Rectal smooth muscle tissue (tissue), 1 donor: ENCODE results near the gene SERPINB5.

Source experiments
- H3K27ac ChIP-seq: one replicate; pipeline ENCODE4 v1.7.0; 2013; ENCODE audit warnings: low read depth, low read length, inconsistent platforms
- H3K27me3 ChIP-seq: one replicate; pipeline ENCODE4 v1.7.0; 2013; ENCODE audit warnings: low read length; ENCODE audit not compliant: control insufficient read depth, insufficient read depth
- H3K36me3 ChIP-seq: one replicate; pipeline ENCODE4 v1.7.0; 2013; ENCODE audit warnings: low read length; ENCODE audit not compliant: control insufficient read depth, insufficient read depth
- H3K4me1 ChIP-seq: one replicate; pipeline ENCODE4 v1.7.0; 2013; ENCODE audit warnings: low read length; ENCODE audit not compliant: control insufficient read depth, insufficient read depth
- H3K4me3 ChIP-seq: one replicate; pipeline ENCODE4 v1.7.0; 2013; ENCODE audit warnings: low read length
- H3K9ac ChIP-seq: one replicate; pipeline ENCODE4 v1.7.0; 2013; ENCODE audit warnings: low read length

SERPINB5 gene

GRCh38 chr18:63514326-63514725 is 37.6 kb downstream of the SERPINB5 start:
- no peaks in the 10 kb centered on the region for H3K27me3 ChIP-seq
- no peaks in the 10 kb centered on the region for H3K4me1 ChIP-seq
- H3K36me3 ChIP-seq = no peaks in the 10 kb centered on the region

DNA sequence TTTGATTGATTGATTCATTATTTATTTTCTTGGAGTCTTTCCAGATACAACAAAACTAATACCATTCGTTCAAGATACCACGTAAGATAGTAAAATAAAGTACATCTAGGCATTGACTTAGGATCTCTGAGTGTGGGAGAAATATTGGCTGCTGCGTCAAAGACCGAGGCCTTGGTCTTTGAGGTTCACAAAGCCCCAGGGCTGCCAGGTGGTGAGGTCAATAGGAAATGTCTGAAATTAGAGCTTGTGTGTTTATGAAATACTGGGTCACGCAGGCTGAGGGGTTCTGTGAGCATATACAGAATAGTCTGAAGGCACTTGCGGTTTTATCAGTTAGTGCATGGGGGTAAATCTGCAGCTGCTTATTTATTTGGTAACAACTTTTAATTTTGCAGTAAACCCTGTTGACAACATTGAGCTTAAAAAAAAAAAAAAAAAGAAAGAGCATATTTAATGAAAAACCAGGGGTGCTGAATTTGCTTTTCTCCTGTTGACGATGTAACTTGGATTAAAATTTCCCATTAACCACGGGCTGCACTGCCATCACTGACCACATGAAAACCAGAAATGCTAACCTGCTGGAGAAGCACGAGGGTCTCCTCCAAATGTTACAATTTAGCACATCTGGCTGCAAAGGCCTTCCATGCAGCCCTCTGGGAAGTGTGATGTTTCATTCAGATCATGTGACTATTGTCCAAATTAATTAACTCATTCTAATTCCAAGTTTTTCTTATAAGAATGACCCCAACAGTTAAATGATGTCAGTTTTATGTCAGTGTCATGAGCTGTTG is 38.3 kb downstream of the SERPINB5 start:
- Histone ChIP-seq H3K9ac (no peak overlapping the region), H3K36me3 (no peaks in the 10 kb centered on the region), H3K4me1 (no peaks in the 10 kb centered on the region), H3K27ac (no peak overlapping the region), H3K4me3 (no peak overlapping the region), H3K27me3 (no peaks in the 10 kb centered on the region)

More at GRCh38 chr18:63514326-63514725, 37.6 kb downstream of the SERPINB5 start:
- Histone ChIP-seq H3K4me3 (no peak overlapping the region), H3K9ac (no peak overlapping the region), H3K27ac (no peak overlapping the region)

GRCh38 chr18:63515801-63516200 is 39.0 kb downstream of the SERPINB5 start:
- Histone ChIP-seq H3K9ac (no peak overlapping the region), H3K36me3 (no peaks in the 10 kb centered on the region), H3K4me1 (no peaks in the 10 kb centered on the region), H3K4me3 (no peak overlapping the region), H3K27me3 (no peaks in the 10 kb centered on the region), H3K27ac (no peak overlapping the region)

DNA sequence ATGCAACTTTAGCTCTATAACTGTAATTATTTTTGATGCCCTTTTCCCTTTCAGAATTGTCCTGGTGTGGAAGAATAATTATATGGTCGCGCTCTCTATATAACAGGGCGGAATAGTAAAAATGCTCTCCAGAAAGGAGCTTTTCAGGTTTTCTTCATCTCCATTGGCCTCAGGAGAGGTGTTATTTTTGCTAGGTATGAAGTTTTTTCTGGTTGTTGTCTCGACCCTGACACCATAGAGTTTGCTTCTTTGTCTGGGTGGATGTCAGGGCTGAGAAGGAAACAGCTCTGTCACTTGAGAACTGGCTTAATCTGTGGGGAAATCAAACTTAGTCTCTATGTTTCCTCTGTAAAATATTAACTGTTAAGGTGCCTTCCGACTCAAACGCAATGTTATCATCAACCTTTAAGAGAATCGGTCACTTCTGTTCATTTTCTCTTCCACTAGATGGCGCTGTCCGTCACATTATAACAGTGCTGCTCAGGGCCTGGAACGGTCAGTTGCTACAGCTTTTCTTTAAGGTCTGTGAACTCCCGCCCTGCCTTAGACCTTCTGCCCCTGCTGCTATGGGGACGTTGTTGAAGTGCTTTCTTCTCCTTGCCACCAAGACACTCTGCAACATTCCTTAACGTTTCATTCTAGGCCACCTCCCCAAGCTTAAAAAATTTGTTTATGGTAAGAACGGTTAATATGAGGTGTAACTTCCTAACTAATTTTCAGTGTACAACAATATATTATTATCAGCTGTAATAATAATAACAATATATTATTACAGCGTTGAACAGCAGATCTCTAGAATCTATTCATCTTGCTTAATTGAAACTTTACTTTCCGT is 41.6 kb downstream of the SERPINB5 start:
- H3K27ac ChIP-seq = no peak overlapping the region
- H3K9ac ChIP-seq = no peak overlapping the region
- H3K4me3 ChIP-seq = no peak overlapping the region
- no peaks in the 10 kb centered on the region for H3K27me3 ChIP-seq
- no peaks in the 10 kb centered on the region for H3K36me3 ChIP-seq
- H3K4me1 ChIP-seq = no peaks in the 10 kb centered on the region

DNA sequence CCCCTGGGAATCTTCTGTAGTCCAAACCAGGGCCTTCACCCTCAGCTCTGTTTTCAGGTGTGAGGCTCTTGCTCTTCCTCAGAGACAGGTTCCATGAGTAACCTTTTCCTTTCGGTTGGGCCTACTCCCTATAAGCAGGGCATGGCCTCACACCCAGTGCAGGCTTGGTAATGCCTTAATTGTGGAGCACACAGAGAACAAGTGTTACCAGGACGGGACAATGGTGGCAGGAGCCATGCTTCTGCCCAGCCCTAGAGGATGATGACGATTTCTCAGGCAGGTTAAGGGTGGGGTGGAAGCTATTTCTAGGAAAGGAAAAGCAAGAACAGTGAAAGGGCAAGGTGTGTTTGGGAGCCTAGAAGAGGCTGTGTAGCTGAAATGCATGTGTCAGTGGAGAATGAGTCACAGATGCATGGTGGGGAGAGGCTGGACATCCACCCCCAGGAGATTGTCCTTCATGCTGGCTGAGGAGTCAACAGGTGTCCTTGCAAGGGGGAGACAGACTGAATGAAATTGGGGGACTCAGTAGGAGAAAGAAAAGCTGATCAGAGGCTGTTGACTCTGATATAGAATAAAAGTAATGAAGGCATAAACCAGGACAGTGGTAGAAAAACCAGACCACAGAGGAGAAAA is 43.4 kb downstream of the SERPINB5 start:
- Histone ChIP-seq H3K9ac (no peak overlapping the region), H3K27me3 (no peaks in the 10 kb centered on the region), H3K27ac (no peak overlapping the region), H3K4me1 (no peaks in the 10 kb centered on the region), H3K4me3 (no peak overlapping the region), H3K36me3 (no peaks in the 10 kb centered on the region)

DNA sequence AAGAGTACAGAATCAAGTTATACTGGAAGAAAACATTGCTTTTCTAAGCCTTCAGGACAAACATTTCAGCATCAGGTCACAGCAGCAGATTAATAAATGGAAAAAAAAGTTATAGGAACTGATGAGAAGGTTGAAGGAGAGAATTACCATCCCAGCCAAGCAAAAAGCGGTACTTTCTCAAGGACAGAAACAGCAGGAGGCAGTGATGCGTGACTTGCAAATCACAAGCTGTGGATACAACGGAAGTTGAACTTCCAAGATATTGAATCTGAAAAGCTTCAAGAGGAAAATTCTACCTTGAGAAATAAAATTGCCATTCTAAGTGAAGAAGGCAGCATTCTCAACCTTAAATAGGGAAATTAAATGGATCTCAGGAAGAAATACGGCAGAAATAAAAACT is 46.9 kb downstream of the SERPINB5 start:
- no peak overlapping the region for H3K9ac ChIP-seq
- no peaks in the 10 kb centered on the region for H3K36me3 ChIP-seq
- no peak overlapping the region for H3K27ac ChIP-seq
- no peak overlapping the region for H3K4me3 ChIP-seq
- no peaks in the 10 kb centered on the region for H3K27me3 ChIP-seq
- H3K4me1 ChIP-seq = no peaks in the 10 kb centered on the region

DNA sequence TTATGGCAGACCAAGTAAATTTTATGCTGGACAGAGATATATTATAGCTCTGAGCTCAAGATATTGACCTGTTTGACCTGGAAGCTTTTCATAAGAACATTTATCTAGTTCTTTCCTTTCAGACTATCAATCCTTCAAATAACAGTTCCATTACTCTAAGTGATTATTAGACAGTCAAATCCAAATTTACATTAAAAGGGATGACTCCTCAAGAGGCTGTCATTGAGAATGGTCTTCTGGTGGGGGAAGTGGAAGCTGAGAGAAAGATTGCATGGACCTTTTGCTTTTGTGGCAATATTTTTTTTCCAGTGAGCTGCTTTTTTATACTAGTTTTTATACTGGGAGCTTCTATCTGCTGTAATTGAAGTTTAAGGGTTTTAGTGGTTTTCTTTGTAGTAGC is 50.5 kb downstream of the SERPINB5 start:
- Histone ChIP-seq H3K27me3 (no peaks in the 10 kb centered on the region), H3K4me3 (no peak overlapping the region), H3K36me3 (no peaks in the 10 kb centered on the region), H3K4me1 (no peaks in the 10 kb centered on the region), H3K27ac (no peak overlapping the region), H3K9ac (no peak overlapping the region)

DNA sequence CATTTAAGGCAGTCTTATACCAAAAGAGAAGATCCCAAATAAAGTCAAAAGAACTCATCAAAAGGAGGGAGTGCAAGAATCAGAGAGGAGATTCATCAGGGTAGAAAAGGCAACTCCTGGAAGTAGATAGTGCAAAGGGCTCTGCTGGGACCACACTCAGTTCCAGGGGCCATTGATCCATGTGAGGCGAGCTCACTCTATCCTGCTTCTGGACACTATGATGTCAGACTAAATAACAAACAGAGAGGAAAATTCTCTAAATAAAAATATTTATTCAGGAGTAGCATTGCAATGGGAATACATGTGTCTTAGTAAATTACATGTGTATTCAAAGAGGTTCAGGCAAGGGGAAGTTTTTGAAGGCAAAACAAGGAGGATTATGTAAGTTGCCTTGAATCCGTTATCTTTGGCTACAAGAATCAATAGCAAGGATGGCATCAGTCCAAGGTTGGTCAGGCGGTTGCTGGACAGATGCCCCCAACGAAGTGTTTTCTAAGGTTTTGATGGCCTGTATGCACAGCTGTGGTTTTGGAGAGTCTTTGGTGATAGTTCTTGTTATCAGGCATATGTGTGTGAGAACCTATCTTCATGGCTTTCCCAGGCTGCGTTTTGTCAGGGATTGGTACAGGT is 52.2 kb downstream of the SERPINB5 start:
- H3K27ac ChIP-seq = no peak overlapping the region
- H3K4me3 ChIP-seq = no peak overlapping the region
- no peak overlapping the region for H3K9ac ChIP-seq
- H3K36me3 ChIP-seq = no peaks in the 10 kb centered on the region
- no peaks in the 10 kb centered on the region for H3K4me1 ChIP-seq
- no peaks in the 10 kb centered on the region for H3K27me3 ChIP-seq

- Histone ChIP-seq H3K36me3 (no peaks in the 10 kb centered on the region), H3K27ac (no peak overlapping the region), H3K27me3 (no peaks in the 10 kb centered on the region)
Observed at GRCh38 chr18:63532471-63532870, 55.7 kb downstream of the SERPINB5 start.

DNA sequence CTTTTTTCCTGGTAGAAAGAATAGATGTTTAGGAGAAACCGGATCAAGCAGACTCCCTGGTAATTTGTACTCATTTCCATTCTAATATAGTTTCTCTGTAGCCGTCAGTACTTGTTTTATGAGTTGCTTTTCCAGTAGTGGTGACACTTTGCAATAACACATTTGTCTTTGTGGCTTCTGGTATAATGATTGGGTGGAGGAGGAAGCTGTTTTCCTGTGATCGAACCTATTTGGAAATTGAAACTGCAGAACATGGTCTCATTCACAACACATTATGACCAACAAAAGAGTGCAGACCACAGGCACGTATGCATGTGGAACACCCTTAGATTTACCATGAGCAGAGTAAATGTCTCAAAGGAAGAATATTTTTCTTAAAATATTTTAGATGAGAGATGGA is 57.9 kb downstream of the SERPINB5 start:
- H3K4me3 ChIP-seq = no peak overlapping the region
- no peaks in the 10 kb centered on the region for H3K27me3 ChIP-seq
- no peak overlapping the region for H3K27ac ChIP-seq
- H3K9ac ChIP-seq = no peak overlapping the region
- no peaks in the 10 kb centered on the region for H3K36me3 ChIP-seq
- no peaks in the 10 kb centered on the region for H3K4me1 ChIP-seq

More at GRCh38 chr18:63532471-63532870, 55.7 kb downstream of the SERPINB5 start:
- Histone ChIP-seq H3K4me3 (no peak overlapping the region), H3K4me1 (no peaks in the 10 kb centered on the region), H3K9ac (no peak overlapping the region)

DNA sequence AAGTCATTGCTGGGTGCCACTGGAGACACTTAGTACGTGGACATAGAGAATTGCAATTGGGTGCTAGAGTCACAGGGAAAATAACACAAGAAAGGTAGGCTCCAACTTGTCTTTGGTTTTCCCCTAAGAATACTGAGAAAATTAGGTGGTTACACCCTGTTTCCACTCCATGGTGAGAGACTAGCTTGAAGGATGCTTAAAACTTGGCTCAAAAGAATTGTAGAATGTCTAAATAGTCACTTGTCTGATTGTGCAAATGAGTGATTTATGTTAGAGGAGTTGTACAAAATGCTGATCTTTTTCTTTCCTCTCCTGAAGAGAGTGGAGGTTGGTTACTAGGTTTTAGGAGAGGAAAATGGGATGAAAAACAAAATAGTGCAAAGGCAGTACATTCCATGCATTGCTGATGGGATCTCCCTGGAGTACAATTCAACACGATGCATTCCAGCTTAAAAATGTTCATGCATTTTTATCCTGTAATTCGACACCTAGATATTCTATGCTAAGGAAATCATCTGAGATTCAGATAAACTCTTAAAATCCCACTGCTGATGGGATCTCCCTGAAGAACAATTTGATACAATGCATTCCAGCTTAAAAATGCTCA is 63.2 kb downstream of the SERPINB5 start:
- no peak overlapping the region for H3K27ac ChIP-seq
- H3K36me3 ChIP-seq = no peaks in the 10 kb centered on the region
- H3K9ac ChIP-seq = no peak overlapping the region
- H3K4me1 ChIP-seq = no peaks in the 10 kb centered on the region
- H3K27me3 ChIP-seq = no peaks in the 10 kb centered on the region
- H3K4me3 ChIP-seq = no peak overlapping the region

DNA sequence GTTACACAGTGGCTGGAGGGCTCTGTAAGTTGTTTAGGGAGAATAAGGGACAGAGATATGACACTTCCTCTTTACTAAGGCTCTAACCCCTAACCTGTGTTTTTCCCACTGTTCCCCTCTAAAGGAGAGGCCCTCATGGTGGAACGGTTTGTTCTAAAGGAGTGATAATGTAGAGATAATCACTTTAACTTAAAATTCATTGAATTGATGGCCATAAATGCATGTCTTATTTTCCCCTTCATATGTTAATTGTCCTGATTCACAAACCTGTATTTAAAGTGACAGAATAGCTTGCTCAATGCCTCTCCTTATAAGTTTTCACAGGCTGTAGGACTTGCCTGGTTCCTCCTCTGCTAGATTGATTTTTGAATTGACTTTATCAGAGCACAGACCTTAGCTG is 65.3 kb downstream of the SERPINB5 start, which contains the start of gene SERPINB12:
Gene SERPINB12 (plus strand): TSS at position 301 of the 400 bp plus-strand sequence. CDS start 13,791 bp downstream, outside the sequence.
- Histone ChIP-seq H3K4me1 (no peaks in the 10 kb centered on the region), H3K27ac (no peak within 1 kb of the TSS), H3K9ac (no peak within 1 kb of the TSS)

More for the DNA sequence above, 65.3 kb downstream of the SERPINB5 start, which contains the start of gene SERPINB12:
- Histone ChIP-seq H3K4me3 (no peak within 1 kb of the TSS), H3K36me3 (no peaks in the 10 kb centered on the region), H3K27me3 (no peaks in the 10 kb centered on the region)
